HG03469 (cell line): ENCODE measurements around the gene C2CD2L.
"Not testable (repeated sequence)": the region's sequence is repeated elsewhere in the genome, so short reads cannot be mapped to it uniquely, and the experiment has no call there.

Experiments
- ATAC-seq: cut with Tn5 transposase; IDR thresholded peaks from one replicate; pipeline ENCODE4 v1.9.1; 2021; ENCODE audit warnings: mild to moderate bottlenecking, moderate library complexity, moderate number of reproducible peaks; ENCODE audit not compliant: unreplicated experiment

The C2CD2L gene

GRCh38 chr11:119106564-119107537 lies at the start of gene C2CD2L:
Gene C2CD2L (plus strand): TSS chr11:119107344. CDS start chr11:119107742, 398 bp downstream.
- peak; percentile 47 for ATAC-seq

GRCh38 chr11:119059128-119059527 lies 48.0 kb upstream of the C2CD2L start:
- ATAC-seq = not testable (repeated sequence)

GRCh38 chr11:119061256-119061655 lies 45.9 kb upstream of the C2CD2L start:
- no peak for ATAC-seq

- ATAC-seq = no peak
Measured at GRCh38 chr11:119062779-119063178, 44.4 kb upstream of the C2CD2L start.

GRCh38 chr11:119065369-119065768 lies 41.8 kb upstream of the C2CD2L start:
- no peak for ATAC-seq

DNA sequence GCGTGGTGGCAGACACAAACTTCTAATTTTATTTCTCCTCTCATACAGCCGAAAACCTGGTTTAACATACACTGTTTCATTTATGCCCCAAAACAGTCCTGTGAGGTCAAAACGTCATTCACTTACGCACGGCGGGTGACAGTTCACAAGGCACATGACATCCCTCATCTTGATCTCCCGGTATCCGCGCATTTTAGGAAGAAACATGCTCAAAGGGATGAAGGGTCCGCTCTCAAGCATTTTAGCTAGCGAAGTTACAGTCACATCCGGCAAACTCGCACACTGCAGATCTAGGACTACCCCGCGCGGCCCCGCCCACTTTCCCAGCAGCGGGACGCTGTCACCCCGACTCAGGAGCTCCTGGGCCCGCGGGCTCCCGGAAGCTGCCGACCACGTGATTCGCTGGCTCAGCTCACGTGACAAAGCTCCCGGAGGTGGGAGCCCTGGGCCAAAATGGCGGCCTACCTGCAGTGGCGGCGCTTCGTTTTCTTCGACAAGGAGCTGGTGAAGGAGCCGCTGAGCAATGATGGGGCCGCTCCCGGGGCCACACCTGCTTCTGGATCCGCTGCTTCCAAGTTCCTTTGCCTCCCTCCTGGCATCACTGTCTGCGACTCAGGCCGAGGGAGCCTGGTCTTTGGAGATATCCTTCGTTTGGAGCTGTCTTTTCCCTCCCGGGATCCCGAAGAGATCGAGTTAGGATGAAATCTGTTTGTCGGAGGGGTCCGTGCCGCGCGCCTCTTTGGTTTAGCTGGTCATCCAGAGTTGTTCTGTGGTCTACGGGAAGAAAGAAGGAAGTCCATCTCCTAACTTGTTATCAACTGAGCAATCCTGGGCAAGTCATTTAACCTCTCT lies 39.5 kb upstream of the C2CD2L start, which contains the start of gene VPS11:
Gene VPS11 (plus strand): TSS at position 448 of the 852 bp plus-strand sequence. CDS start 6 bp downstream, at position 454.
- peak; percentile 60 for ATAC-seq

- ATAC-seq = no peak
Measured at GRCh38 chr11:119077839-119078238, 29.3 kb upstream of the C2CD2L start.

- ATAC-seq = no peak
Measured at GRCh38 chr11:119078675-119079420, 28.3 kb upstream of the C2CD2L start.

DNA sequence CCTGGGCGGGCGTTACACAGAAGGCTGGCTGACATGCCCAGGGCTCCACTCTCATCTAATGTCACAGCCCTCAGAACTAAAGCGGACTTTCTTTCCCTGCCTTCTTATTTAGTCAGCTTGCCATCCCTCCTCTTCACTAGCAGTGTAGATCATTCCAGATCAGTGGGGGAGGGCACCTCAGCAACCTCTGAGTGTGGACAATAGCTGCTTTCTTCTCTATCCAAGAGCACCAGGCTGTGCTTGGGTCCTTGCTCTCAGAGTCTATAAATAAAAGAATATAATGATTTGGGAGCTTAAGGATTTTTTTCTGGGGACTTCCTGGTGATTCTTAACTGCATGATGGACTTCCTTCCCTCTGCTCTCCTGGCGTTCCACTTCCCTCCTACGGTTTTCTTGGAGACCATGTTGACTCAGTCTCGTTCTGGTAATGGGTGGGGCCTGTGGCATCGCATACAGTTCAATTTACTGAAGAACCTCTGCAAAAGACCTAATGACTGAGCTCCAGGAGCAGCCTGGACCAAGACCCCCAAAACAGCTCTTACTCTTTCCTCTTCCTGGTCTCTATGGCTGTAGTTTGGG lies 25.4 kb upstream of the C2CD2L start:
- ATAC-seq = no peak

- ATAC-seq = peak; percentile 65
Measured at GRCh38 chr11:119084663-119085436, 22.3 kb upstream of the C2CD2L start, which contains the start of gene HMBS. Gene HMBS (plus strand): TSS chr11:119084881. CDS start chr11:119085034, 153 bp downstream.

- ATAC-seq = peak; percentile 11
Measured at GRCh38 chr11:119085437-119085847, 21.7 kb upstream of the C2CD2L start.

- no peak for ATAC-seq
Measured at GRCh38 chr11:119087123-119087522, 20.0 kb upstream of the C2CD2L start.

DNA sequence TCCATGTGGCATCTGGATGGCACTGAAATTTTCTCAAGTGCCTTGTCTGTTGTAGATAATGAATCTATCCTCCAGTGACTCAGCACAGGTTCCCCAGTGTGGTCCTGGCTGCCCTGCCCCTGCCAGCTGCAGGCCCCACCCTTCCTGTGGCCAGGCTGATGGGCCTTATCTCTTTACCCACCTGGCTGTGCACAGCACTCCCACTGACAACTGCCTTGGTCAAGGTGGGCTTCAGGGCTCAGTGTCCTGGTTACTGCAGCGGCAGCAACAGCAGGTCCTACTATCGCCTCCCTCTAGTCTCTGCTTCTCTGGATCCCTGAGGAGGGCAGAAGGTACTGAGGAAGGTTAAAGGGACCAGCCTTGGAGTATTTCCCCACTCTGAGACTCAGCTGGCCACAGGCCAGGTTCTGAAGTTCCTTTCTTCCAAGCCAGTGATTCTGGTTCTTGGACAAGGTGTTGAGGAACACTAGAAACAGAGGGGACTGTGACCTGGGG lies 19.4 kb upstream of the C2CD2L start:
- no peak for ATAC-seq

- ATAC-seq = no peak
Measured at GRCh38 chr11:119088406-119088805, 18.7 kb upstream of the C2CD2L start.

- ATAC-seq = no peak
Measured at GRCh38 chr11:119089319-119089718, 17.8 kb upstream of the C2CD2L start.

GRCh38 chr11:119091178-119091577 lies 16.0 kb upstream of the C2CD2L start:
- ATAC-seq = no peak

DNA sequence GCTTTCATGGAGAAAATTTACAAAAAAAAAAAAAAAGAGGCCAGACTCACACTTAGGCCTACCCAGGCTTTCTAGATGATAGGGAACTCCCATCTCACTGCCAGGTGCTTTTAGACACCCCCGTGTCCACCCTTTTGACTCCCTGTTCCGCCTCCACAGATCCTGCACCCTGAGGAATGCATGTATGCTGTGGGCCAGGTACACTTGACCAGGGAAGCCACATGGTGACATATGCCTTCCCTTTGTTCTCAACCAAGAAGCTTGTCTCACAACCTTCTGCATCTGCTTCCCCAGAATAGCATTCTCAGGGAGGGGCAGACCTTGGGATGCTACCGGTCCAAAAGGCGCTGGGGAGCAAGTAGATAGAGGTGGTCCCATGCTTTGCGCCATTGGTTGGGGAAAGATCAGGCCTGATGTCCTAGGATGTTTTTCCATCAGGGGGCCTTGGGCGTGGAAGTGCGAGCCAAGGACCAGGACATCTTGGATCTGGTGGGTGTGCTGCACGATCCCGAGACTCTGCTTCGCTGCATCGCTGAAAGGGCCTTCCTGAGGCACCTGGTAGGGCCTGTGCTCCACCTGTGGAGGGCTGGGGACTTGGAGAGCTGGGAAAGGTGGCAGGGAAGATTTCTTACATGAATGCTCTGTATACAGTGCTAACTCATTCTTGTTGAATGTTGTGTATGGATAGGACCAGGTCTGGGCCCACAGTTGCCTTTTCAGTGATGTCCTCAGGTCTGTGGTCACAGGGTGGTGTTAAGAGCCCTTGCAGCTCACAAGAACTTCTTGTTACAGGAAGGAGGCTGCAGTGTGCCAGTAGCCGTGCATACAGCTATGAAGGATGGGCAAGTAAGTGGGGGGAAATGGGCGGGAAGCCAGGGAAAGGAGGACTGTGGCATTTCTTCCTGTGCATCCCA lies 14.9 kb upstream of the C2CD2L start:
- ATAC-seq = no peak
